Activated naive CD4-positive, alpha-beta T cell treated with anti-CD3 and anti-CD28 coated beads, Interleukin-2, amount 10 ng/mL, durations not matched to agents 7 days and 5 days (primary cell): ENCODE results near the gene ARL6IP4.
"Not testable (repeated sequence)": the region's sequence is repeated elsewhere in the genome, so short reads cannot be mapped to it uniquely, and the experiment has no call there.

ENCODE experiments used
- CTCF ChIA-PET: fragments of 350-600 bp; sonication (Branson Sonifier 250); formaldehyde crosslinking; loops from one replicate; lab custom pipeline; 2021; ENCODE audit warnings: antibody characterized with exemption; lab: Charles Lee
- DNase-seq: peaks from one replicate; pipeline ENCODE4 v3.0.0-alpha.2; 2020
- H3K27ac Mint-ChIP-seq: one replicate; pipeline ENCODE4 v1.8.0; 2021; ENCODE audit warnings: mild to moderate bottlenecking, moderate library complexity, mixed read lengths
- H3K27me3 Mint-ChIP-seq: one replicate; pipeline ENCODE4 v1.8.0; 2021; ENCODE audit warnings: mild to moderate bottlenecking, mixed read lengths
- H3K36me3 Mint-ChIP-seq: one replicate; pipeline ENCODE4 v1.8.0; 2021; ENCODE audit warnings: mixed read lengths
- H3K4me1 Mint-ChIP-seq: one replicate; pipeline ENCODE4 v1.8.0; 2021; ENCODE audit warnings: mixed read lengths
- H3K4me3 Mint-ChIP-seq: one replicate; pipeline ENCODE4 v1.8.0; 2021; ENCODE audit warnings: mild to moderate bottlenecking, moderate library complexity, mixed read lengths
- H3K9me3 Mint-ChIP-seq: one replicate; pipeline ENCODE4 v1.8.0; 2021; ENCODE audit warnings: mixed read lengths

ARL6IP4 gene

DNA sequence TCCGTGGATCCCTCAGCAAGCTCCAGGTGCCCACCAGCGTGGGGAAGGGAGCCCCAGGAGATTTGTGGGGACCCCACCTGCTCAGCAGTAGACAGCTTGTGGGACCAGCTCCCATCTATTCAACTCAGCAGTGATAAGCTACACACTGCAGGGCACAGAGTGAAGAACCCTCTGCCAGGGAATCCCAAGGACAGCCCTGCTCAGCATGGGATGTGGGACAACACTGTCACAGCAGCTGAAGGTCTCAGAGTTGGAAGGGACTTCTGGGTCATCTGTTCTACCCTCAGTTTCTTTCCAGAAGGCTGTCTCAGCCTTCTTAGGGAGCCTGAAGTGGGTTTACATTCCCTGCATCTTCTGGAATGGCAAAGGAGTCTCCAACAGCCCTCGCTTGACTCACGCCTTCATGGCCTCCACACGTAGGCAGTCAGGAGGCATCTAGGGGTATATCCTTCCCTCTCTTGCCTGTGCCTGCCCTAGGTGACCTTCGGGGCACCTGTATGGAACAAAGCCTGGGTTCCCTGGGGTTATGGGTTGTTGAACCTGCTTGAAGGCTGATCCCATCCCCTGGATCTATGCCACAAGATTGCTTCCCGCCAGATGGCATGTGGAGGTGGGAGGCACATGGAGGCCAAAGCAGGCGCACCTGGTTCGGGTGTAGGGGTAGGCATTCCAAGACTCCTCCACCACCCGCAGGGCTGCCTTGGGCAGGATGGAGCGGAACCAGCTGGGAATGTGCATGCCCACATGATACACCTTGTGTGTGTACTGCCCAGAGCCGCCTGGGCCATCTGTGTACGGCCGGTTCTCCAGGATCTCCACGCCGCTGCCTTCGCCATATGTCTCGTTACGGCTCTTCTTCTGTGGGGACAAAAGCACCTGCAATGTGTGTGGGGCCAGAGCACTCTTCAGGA, 33.0 kb downstream of the ARL6IP4 start:
- Mint-ChIP-seq H3K9me3 (no peaks in the 10 kb centered on the region), H3K4me1 (peaks cover 2% of the 10 kb centered on the region), H3K27me3 (no peaks in the 10 kb centered on the region), H3K4me3 (no peak overlapping the region), H3K27ac (no peak overlapping the region), H3K36me3 (peaks cover 11% of the 10 kb centered on the region)
- no peak for DNase-seq
- CTCF ChIA-PET = no interaction called here

DNA sequence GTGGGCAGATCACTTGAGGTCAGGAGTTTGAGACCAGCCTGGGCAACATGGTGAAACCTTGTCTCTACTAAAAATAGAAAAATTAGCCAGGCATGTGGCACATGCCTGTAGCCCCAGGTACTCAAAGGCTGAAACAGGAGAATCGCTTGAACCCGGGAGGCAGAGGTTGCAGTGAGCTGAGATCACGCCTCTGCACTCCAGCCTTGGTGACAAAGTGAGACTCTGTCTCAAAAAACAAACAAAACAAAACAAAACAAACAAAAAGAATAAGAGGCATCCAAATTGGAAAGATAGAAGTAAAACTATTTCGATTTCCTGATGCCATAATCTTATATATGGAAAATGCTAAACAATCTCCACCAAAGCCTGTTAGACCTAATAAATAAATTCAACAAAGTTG, 34.0 kb downstream of the ARL6IP4 start:
- H3K9me3 Mint-ChIP-seq, H3K4me3 Mint-ChIP-seq, H3K36me3 Mint-ChIP-seq, H3K27ac Mint-ChIP-seq, H3K27me3 Mint-ChIP-seq, DNase-seq, H3K4me1 Mint-ChIP-seq: not testable (repeated sequence)
- CTCF ChIA-PET = interaction anchor here (0.7 kb wide), 1 partner anchor 28 kb away, joined by 3 read pairs; no protein-coding TSS in a partner anchor

DNA sequence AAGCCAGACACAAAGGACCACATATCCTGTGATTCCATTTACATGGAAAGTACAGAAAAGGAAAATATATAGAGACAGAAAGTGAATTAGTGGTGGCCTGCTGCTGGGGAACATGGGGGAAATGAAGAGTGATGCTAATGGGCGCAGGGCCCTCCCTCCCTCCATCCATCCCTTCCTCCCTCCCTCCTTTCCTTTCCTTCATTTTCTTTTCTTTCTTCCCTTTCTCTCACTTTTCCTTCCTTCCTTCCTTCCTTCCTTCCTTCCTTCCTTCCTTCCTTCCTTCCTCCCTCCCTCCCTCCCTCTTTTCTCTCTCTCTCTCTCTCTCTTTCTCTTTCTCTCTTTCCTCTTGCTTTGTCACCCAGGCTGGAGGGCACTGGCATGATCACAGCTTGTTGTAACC, 37.3 kb downstream of the ARL6IP4 start:
- Mint-ChIP-seq H3K4me3 (no peak overlapping the region), H3K4me1 (peaks cover 8% of the 10 kb centered on the region), H3K36me3 (peaks cover 11% of the 10 kb centered on the region), H3K27ac (no peak overlapping the region), H3K27me3 (no peaks in the 10 kb centered on the region), H3K9me3 (no peaks in the 10 kb centered on the region)
- no peak for DNase-seq
- CTCF ChIA-PET = interaction anchor here (0.6 kb wide), 1 partner anchor 518 kb away, joined by 5 read pairs; no protein-coding TSS in a partner anchor

DNA sequence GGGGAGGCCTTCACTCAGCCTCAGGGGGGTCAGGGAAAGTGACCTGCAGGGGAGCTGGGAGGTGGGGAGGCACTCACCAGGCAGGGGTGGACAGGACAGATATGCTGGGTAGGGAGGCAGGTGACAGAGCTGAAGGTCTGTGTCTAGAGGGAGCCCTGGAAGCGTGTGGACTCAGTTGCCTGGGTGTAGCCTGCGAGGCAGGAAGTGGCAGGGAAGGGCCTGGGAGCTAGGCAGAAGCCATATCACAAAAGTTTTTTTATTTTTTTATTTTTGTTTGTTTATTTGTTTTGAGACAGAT, 39.3 kb downstream of the ARL6IP4 start:
- CTCF ChIA-PET = no interaction called here
- peak overlapping the region; percentile 33 for H3K27ac Mint-ChIP-seq
- H3K9me3 Mint-ChIP-seq = no peaks in the 10 kb centered on the region
- no peaks in the 10 kb centered on the region for H3K27me3 Mint-ChIP-seq
- DNase-seq = no peak
- peaks cover 13% of the 10 kb centered on the region for H3K4me1 Mint-ChIP-seq
- H3K4me3 Mint-ChIP-seq = no peak overlapping the region
- peaks cover 9% of the 10 kb centered on the region for H3K36me3 Mint-ChIP-seq

DNA sequence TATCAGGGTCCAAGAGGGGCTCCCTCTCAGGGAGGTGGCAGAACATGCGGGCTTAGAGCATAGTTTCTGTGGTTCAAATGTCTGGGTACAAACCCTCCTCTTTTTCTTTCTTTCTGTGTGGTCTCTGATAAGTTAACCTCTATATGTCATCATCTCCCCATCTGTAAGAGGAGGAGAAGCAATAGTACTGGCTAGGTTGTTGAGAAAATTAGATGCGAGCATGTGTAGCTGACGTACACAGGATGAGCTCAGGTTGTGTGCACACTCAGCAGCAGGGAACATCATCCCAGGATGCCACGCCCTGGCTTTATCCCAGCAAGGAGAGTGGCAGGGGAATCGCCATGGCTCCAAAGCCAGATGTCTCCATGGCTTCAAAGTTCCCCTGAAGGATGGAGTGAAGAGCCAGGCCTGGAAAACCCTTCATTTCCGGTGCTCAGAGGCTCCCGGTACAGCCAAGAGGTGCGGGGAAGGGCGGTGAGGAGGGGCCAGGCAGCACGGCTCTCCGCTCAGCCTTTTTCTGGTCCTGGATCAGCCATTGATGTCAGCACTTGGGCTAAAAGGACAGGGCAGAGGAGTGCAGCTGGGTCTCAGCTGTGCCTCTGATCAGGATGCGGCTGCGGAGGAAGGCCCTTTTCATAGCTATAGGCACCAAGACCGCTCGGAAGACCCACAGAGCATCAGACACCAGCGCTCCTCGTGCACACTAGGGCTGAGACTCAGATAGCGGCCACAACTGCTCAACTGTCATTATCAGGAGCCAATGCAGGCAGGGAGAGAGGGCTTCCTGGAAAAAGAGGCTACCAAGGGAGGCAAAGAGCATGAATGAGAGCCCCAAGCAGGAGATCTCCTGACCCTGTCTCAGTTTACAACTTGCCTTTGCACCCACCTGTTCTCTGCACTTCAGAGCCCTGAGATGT, 41.5 kb downstream of the ARL6IP4 start:
- H3K9me3 Mint-ChIP-seq = no peaks in the 10 kb centered on the region
- no peak overlapping the region for H3K4me3 Mint-ChIP-seq
- H3K36me3 Mint-ChIP-seq = peaks cover 6% of the 10 kb centered on the region
- CTCF ChIA-PET = no interaction called here
- H3K27ac Mint-ChIP-seq = no peak overlapping the region
- no peaks in the 10 kb centered on the region for H3K27me3 Mint-ChIP-seq
- no peak for DNase-seq
- peaks cover 20% of the 10 kb centered on the region for H3K4me1 Mint-ChIP-seq

DNA sequence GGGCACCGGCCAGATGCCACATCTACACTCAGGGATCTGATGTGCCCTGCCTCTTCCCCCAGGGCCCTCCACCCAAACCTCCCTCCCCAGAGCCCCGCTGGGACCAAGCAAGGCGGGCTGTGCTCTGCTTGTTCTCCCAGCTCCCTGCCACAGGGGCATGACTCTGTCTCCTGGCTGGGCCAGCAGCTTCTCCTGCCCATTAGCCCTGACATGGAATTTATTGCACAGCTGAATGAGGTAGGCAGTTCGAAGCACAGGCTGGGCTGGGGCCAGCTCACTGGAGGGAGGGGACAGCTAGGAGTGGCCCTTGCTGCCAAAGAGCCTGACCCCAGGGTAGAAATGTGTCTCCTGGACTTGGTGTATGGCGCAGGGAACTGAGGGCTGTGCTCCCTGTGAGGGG, 42.4 kb downstream of the ARL6IP4 start:
- Mint-ChIP-seq H3K9me3 (no peaks in the 10 kb centered on the region), H3K27ac (no peak overlapping the region), H3K4me1 (peaks cover 20% of the 10 kb centered on the region), H3K36me3 (peaks cover 8% of the 10 kb centered on the region), H3K27me3 (no peaks in the 10 kb centered on the region), H3K4me3 (no peak overlapping the region)
- CTCF ChIA-PET = no interaction called here
- no peak for DNase-seq

DNA sequence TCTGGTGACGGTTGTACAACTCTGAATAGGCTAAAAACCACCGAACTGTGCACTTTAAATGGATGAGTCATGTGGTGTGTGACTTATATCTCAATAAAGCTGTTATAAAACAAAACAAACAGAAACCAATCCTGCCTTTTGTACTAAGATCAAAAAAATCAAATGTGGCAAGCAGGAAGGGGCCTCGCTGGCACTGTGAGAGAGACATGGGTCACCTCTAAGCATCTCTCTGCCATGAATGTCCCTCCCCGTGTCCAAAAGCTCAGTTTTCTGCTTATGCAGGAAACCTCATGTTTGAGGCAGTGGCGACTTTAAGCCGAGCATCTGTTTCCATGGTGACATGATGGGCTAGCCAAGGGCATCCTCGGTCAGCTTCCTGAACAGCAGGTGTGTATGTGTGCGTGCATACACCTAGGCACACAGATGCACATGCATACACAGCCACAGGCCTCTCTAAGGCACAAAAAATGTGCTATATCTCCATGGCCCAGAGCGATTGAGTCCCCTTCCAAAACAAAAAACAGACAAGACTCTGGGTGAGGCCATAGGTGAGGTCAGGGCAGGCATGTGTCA, 44.4 kb downstream of the ARL6IP4 start:
- DNase-seq = no peak
- no peak overlapping the region for H3K27ac Mint-ChIP-seq
- H3K36me3 Mint-ChIP-seq = peaks cover 9% of the 10 kb centered on the region
- CTCF ChIA-PET = interaction anchor here (0.8 kb wide), 1 partner anchor 127 kb away, joined by 3 read pairs; no protein-coding TSS in a partner anchor
- H3K27me3 Mint-ChIP-seq = no peaks in the 10 kb centered on the region
- H3K4me1 Mint-ChIP-seq = peaks cover 24% of the 10 kb centered on the region
- H3K9me3 Mint-ChIP-seq = no peaks in the 10 kb centered on the region
- H3K4me3 Mint-ChIP-seq = no peak overlapping the region

DNA sequence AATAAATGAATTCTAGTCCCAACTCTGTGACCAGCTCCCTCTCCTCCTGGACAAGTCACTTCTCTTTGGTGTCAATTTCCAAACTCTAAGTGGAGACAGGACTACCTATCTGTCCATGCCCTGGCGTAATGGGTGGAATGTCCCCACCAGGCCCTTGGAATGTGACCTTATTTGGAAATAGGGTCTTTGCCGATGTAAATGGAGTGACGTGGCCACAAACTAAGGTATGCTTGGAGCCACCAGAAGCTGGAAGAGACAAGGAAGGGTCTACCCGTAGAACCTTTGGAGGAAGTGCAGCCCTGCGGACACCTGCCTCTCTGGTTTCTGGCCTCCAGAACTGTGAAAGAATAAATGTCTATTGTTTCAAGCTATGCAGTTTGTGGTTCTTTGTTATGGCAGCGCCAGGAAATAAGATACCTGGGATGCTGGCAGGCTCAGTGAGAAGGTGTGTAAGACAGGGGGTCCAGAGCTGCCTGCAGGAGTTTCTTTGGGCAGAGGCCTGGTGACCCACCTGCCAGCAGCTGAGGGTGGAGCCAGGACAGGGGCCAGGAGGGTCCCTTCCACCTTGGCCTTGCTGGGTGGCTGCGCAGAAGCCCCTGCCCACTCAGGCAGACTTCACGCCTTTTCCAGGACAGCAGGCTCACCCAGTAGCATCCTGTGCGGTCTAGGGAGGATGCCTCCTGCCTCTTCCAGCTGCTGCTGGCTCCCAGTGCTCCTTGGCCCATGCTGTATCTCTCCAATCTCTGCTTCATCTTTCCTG, 45.8 kb downstream of the ARL6IP4 start:
- CTCF ChIA-PET = no interaction called here
- Mint-ChIP-seq H3K27ac (no peak overlapping the region), H3K4me3 (no peak overlapping the region), H3K4me1 (peaks cover 24% of the 10 kb centered on the region), H3K36me3 (peaks cover 10% of the 10 kb centered on the region), H3K9me3 (no peaks in the 10 kb centered on the region), H3K27me3 (no peaks in the 10 kb centered on the region)
- DNase-seq = no peak

DNA sequence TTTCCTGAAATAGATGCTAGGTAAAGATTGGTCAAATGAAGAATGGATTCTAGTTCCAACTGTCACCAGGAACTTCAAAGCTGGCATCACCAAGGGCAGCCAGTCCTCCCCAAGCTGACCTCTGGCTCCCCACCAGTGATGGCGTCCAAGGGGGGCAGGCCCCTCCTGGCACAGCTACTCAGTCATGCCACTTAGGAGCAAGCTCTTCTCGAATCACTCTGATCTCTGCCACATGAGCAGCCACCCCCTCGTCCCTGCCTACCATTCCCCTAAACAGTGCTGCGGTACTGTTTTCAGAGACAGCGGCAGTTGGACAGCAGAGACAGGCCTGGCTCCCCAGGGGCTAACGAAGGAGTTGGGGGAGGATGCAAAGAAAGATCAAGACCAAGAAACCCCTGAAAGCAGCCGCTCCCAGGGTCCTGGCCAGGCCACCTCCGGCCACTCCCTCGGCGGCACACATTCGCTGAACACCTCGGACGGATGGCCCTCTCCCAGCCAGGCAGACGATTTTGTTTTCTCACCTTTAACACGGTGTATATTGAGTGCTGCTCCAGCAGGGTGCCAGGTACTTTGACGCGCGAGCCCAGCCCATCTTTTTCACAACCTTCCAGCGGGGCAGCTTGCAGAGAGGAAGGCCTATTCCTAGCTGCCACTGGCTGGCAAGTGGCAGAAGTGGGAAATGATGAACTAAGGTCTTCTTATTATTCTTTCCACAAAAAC, 47.4 kb downstream of the ARL6IP4 start:
- Mint-ChIP-seq H3K9me3 (no peaks in the 10 kb centered on the region), H3K4me1 (peaks cover 24% of the 10 kb centered on the region), H3K4me3 (no peak overlapping the region), H3K36me3 (peaks cover 17% of the 10 kb centered on the region), H3K27me3 (no peaks in the 10 kb centered on the region), H3K27ac (no peak overlapping the region)
- CTCF ChIA-PET = interaction anchor here (1.1 kb wide), 1 partner anchor 15 kb away, joined by 6 read pairs; no protein-coding TSS in a partner anchor
- DNase-seq = no peak

DNA sequence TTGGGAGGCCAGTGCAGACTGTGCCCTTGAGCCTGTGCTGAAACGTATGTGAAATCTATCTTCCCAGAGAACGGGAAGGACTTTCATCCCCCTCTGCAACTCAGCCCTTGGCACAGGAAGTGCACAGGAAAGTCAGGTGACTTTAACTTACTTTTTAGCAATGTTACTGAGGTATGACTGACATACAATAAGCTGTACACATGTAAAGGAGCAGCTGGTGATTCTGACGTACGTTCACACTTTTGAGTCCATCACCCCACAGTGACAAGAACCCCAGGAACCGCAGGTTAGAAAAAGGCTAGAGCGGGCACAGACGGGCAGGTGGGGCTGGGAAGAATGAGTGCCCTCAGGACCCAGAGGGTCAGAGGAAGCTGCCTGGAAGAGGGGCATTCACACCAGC, 48.0 kb downstream of the ARL6IP4 start:
- CTCF ChIA-PET = interaction anchor here (1.3 kb wide), 1 partner anchor 31 kb away, joined by 3 read pairs; no protein-coding TSS in a partner anchor
- H3K9me3 Mint-ChIP-seq = no peaks in the 10 kb centered on the region
- H3K27me3 Mint-ChIP-seq = no peaks in the 10 kb centered on the region
- H3K4me1 Mint-ChIP-seq = peaks cover 29% of the 10 kb centered on the region
- DNase-seq = no peak
- H3K4me3 Mint-ChIP-seq = no peak overlapping the region
- H3K27ac Mint-ChIP-seq = no peak overlapping the region
- H3K36me3 Mint-ChIP-seq = peaks cover 17% of the 10 kb centered on the region

DNA sequence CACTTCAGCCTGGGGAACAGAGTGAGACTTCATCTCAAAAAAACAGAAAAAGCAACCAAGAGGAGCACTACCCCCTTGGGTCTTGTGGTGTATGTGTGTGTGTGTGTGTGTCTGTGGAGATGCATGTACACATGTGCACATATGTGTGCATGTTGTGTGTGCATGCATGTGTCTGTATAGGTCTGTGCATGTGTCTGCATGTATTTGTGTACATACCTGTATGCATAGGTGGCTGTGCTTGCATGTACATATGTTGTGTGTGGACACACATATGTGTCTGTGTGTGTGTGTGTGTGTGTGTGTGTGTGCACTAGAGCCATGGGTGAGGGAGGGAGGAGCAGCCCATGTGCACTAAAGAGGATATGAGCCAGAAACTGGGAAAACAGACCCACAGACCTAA, 49.1 kb downstream of the ARL6IP4 start:
- CTCF ChIA-PET = interaction anchor here (1.3 kb wide), 1 partner anchor 30 kb away, joined by 3 read pairs; no protein-coding TSS in a partner anchor
- no peak overlapping the region for H3K27ac Mint-ChIP-seq
- no peaks in the 10 kb centered on the region for H3K27me3 Mint-ChIP-seq
- H3K9me3 Mint-ChIP-seq = no peaks in the 10 kb centered on the region
- no peak overlapping the region for H3K4me3 Mint-ChIP-seq
- peaks cover 21% of the 10 kb centered on the region for H3K36me3 Mint-ChIP-seq
- peaks cover 37% of the 10 kb centered on the region for H3K4me1 Mint-ChIP-seq
- no peak for DNase-seq

DNA sequence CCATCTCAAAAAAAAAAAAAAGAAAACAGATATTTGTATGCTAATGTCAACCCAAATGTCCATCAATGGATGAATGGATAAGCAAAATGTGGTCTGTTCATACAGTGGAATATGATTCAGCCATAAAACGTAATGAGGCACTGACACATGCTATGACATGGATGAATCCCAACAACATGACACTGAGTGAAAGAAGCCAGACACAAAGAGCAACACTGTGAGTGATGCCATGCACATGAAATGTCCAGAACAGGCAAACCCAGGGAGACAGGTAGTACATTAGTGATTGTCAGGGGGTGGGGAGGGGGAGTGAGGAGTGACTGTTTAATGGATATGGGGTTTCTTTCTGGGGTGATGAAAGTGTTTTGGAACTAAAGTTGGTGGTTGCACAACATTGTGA, 50.2 kb downstream of the ARL6IP4 start:
- peaks cover 21% of the 10 kb centered on the region for H3K36me3 Mint-ChIP-seq
- H3K4me3 Mint-ChIP-seq = no peak overlapping the region

More for the DNA sequence above, 50.2 kb downstream of the ARL6IP4 start:
- DNase-seq = no peak
- CTCF ChIA-PET = interaction anchor here (1.6 kb wide), 1 partner anchor 12 kb away, joined by 7 read pairs; no protein-coding TSS in a partner anchor
- H3K27me3 Mint-ChIP-seq = no peaks in the 10 kb centered on the region
- H3K27ac Mint-ChIP-seq = no peak overlapping the region
- H3K9me3 Mint-ChIP-seq = no peaks in the 10 kb centered on the region
- H3K4me1 Mint-ChIP-seq = peaks cover 35% of the 10 kb centered on the region
